Measurements from ENCODE around the gene TTC28.

TTC28 gene

GRCh38 chr22:28188178-28188879 is 491.3 kb downstream of the TTC28 start:
- Histone ChIP-seq H3K27ac (ENCODE audit: low read depth, low read length) (no peak overlapping the region), H3K9me2 (replicated peaks; ENCODE audit: insufficient read depth, low read length) (no peaks in the 10 kb centered on the region), H3K4me3 (ENCODE audit: insufficient read depth, low read length, poor library complexity, severe bottlenecking) (no peak overlapping the region), H3K9me3 (ENCODE audit: insufficient read depth, low read length) (no peaks in the 10 kb centered on the region), H3K27me3 (ENCODE audit: low read length) (0 out of 2 replicates have a peak, but pooled peaks cover 3% of the 10 kb centered on the region), H3K4me2 (ENCODE audit: low read depth, low read length, poor library complexity, severe bottlenecking) (no peak overlapping the region), H4K20me1 (ENCODE audit: low read depth, low read length) (no peaks in the 10 kb centered on the region), H2AFZ (ENCODE audit: low read depth, low read length, severe bottlenecking) (no peak overlapping the region), H3F3A (ENCODE audit: insufficient read depth) (no peaks in the 10 kb centered on the region), H3K9ac (ENCODE audit: low read length) (no peak overlapping the region), H3K36me3 (ENCODE audit: low read length) (no peaks in the 10 kb centered on the region), H3K79me2 (ENCODE audit: insufficient read depth, low read length) (no peaks in the 10 kb centered on the region)
- TF ChIP-seq CTCF (IDR thresholded peaks at IDR 0.05; ENCODE audit: insufficient read depth, low read length, poor library complexity, severe bottlenecking) (no peak), EZH2phosphoT487 (conservative IDR thresholded peaks at IDR 0.05; ENCODE audit: low read length) (no peak)

- H3K9ac ChIP-seq (ENCODE audit: low read length), result no peak overlapping the region
- no peaks in the 10 kb centered on the region for H3F3A ChIP-seq (ENCODE audit: insufficient read depth)
- no peak overlapping the region for H2AFZ ChIP-seq (ENCODE audit: low read depth, low read length, severe bottlenecking)
- H4K20me1 ChIP-seq (ENCODE audit: low read depth, low read length), result no peaks in the 10 kb centered on the region
- no peak overlapping the region for H3K27ac ChIP-seq (ENCODE audit: low read depth, low read length)
- H3K4me2 ChIP-seq (ENCODE audit: low read depth, low read length, poor library complexity, severe bottlenecking), result no peak overlapping the region
- H3K79me2 ChIP-seq (ENCODE audit: insufficient read depth, low read length), result no peaks in the 10 kb centered on the region
- no peak overlapping the region for H3K4me3 ChIP-seq (ENCODE audit: insufficient read depth, low read length, poor library complexity, severe bottlenecking)
- H3K9me3 ChIP-seq (ENCODE audit: insufficient read depth, low read length), result no peaks in the 10 kb centered on the region
- no peak for TF ChIP-seq EZH2phosphoT487 (conservative IDR thresholded peaks at IDR 0.05; ENCODE audit: low read length)
- TF ChIP-seq CTCF (IDR thresholded peaks at IDR 0.05; ENCODE audit: insufficient read depth, low read length, poor library complexity, severe bottlenecking), result no peak
- no peaks in the 10 kb centered on the region for H3K36me3 ChIP-seq (ENCODE audit: low read length)
- H3K27me3 ChIP-seq (ENCODE audit: low read length), result 0 out of 2 replicates have a peak, but pooled peaks cover 3% of the 10 kb centered on the region
- H3K9me2 ChIP-seq (replicated peaks; ENCODE audit: insufficient read depth, low read length), result no peaks in the 10 kb centered on the region
Observed at GRCh38 chr22:28187612-28188011, 492.0 kb downstream of the TTC28 start.

- no peaks in the 10 kb centered on the region for H3K9me3 ChIP-seq (ENCODE audit: insufficient read depth, low read length)
- H3K9ac ChIP-seq (ENCODE audit: low read length), result no peak overlapping the region
- H3K9me2 ChIP-seq (replicated peaks; ENCODE audit: insufficient read depth, low read length), result no peaks in the 10 kb centered on the region
- no peaks in the 10 kb centered on the region for H4K20me1 ChIP-seq (ENCODE audit: low read depth, low read length)
- 0 out of 2 replicates have a peak, but pooled peaks cover 3% of the 10 kb centered on the region for H3K27me3 ChIP-seq (ENCODE audit: low read length)
- no peaks in the 10 kb centered on the region for H3K36me3 ChIP-seq (ENCODE audit: low read length)
- no peak overlapping the region for H2AFZ ChIP-seq (ENCODE audit: low read depth, low read length, severe bottlenecking)
- no peak overlapping the region for H3K27ac ChIP-seq (ENCODE audit: low read depth, low read length)
- no peak overlapping the region for H3K4me3 ChIP-seq (ENCODE audit: insufficient read depth, low read length, poor library complexity, severe bottlenecking)
- H3F3A ChIP-seq (ENCODE audit: insufficient read depth), result no peaks in the 10 kb centered on the region
- no peaks in the 10 kb centered on the region for H3K79me2 ChIP-seq (ENCODE audit: insufficient read depth, low read length)
- TF ChIP-seq EZH2phosphoT487 (conservative IDR thresholded peaks at IDR 0.05; ENCODE audit: low read length), result no peak
- no peak for TF ChIP-seq CTCF (IDR thresholded peaks at IDR 0.05; ENCODE audit: insufficient read depth, low read length, poor library complexity, severe bottlenecking)
- no peak overlapping the region for H3K4me2 ChIP-seq (ENCODE audit: low read depth, low read length, poor library complexity, severe bottlenecking)
Observed at GRCh38 chr22:28186641-28187040, 493.0 kb downstream of the TTC28 start.

Measured in SU-DHL-6 (cell line).